Esophagus muscularis mucosa (tissue), 4 donors: ENCODE measurements around the gene E4F1.

Source experiments
- CTCF ChIP-seq, 3 experiments: fragments of 200-600 bp in 2 of 3; fragments of 450-650 bp in 1 of 3; sonication (generic) in 2 of 3; IDR thresholded peaks; one replicate each; pipeline ENCODE4 v1.5.1; 2017 to 2019; ENCODE audit warnings: antibody characterized with exemption in 3 of 3, mild to moderate bottlenecking in 2 of 3, moderate library complexity in 1 of 3
- EP300 ChIP-seq: sonication (generic); formaldehyde crosslinking; IDR thresholded peaks from one replicate; pipeline ENCODE4 v1.6.1; 2017; ENCODE audit warnings: antibody characterized with exemption
- POLR2A ChIP-seq: fragments of 450-650 bp; IDR thresholded peaks from one replicate; pipeline ENCODE4 v1.6.1; 2017; ENCODE audit warnings: antibody characterized with exemption, moderate library complexity, mild to moderate bottlenecking, low read depth
- POLR2AphosphoS5 ChIP-seq, 2 donors: sonication (generic); formaldehyde crosslinking; IDR thresholded peaks; one replicate each; pipeline ENCODE4 v1.6.1; 2017; ENCODE audit warnings: antibody characterized with exemption in 2 of 2

GRCh38 chr16:2194852-2195321, 28.5 kb upstream of the E4F1 start:
- no peak for TF ChIP-seq EP300
- peak in 2 of 3 experiments; percentile 13 to 37 for TF ChIP-seq CTCF (IDR thresholded peaks at IDR 0.05)
- no peak for TF ChIP-seq POLR2AphosphoS5 (IDR thresholded peaks at IDR 0.05)
- TF ChIP-seq POLR2A: no peak
